ENCODE measurements around the gene CELF5.
A peak's percentile ranks its signal among the peaks of the same experiment; 100 is the strongest.
"Not testable (repeated sequence)": the region's sequence is repeated elsewhere in the genome, so short reads cannot be mapped to it uniquely, and the experiment has no call there.

The CELF5 gene

DNA sequence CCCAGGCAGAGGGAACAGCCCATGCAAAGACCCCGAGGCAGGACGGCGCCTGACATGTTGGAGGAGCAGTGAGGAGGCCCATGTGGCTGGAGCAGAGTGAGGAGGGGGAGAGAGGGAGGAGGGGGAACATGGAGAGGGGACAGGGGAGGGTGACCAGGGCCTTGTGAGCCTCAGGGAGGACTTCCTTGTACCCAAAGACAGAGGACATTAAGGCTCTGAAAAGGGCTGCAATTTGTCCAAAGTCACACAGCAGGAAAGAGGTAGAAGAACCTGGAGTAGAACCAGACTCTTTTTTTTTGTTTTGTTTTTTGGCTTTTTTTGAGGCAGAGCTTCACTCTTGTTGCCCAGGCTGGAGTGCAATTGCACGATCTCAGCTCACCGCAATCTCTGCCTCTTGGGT lies 67.2 kb downstream of the CELF5 start:
- DNase-seq (ENCODE audit: low read depth, low spot score), result no peak

DNA sequence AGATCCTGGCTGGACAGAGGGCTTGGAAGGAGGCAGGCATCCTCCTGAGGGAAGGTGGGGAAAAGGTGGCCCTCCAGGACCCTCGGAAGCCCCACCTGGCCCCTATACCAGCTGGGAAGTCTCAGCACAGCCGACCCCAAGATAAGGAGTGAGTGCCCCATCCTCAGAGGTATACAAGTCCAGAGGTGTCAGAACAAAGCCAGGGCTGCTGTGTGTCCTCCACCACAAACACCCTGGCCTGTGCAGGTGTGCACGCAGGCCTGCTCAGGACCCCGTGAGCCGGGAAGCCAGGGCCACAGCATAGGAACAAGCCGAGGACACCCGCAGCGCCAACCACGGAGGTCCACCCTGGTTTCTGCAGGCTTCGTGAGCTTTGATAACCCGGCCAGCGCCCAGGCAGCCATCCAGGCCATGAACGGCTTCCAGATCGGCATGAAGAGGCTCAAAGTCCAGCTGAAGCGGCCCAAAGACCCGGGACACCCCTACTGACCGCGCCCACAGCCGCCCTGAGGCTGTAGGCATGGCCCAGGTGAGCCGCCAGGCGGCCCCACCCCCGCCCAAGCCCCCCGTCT lies 68.6 kb downstream of the CELF5 start:
- DNase-seq (ENCODE audit: low read depth, low spot score), result no peak

DNA sequence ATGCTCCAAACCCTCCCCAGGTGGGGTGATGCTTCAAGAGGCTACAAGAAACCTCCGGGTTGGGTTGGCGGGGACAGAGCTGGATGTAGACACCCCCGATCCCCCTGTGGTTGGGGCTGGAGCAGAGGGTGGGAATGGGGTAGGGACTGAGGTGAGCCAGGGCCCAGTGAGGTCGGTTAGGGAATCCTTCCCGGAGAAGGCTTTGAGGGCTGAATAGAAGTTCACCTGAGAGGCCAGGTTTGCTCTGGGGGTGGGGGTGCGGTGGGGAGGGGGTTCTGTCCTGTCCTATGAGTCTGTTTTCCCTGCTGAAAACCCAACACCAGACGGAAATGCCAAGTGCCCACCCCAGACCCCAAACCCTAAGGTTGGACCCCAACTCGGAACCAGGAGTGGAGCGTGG lies 69.1 kb downstream of the CELF5 start:
- DNase-seq (ENCODE audit: low read depth, low spot score), result no peak

DNA sequence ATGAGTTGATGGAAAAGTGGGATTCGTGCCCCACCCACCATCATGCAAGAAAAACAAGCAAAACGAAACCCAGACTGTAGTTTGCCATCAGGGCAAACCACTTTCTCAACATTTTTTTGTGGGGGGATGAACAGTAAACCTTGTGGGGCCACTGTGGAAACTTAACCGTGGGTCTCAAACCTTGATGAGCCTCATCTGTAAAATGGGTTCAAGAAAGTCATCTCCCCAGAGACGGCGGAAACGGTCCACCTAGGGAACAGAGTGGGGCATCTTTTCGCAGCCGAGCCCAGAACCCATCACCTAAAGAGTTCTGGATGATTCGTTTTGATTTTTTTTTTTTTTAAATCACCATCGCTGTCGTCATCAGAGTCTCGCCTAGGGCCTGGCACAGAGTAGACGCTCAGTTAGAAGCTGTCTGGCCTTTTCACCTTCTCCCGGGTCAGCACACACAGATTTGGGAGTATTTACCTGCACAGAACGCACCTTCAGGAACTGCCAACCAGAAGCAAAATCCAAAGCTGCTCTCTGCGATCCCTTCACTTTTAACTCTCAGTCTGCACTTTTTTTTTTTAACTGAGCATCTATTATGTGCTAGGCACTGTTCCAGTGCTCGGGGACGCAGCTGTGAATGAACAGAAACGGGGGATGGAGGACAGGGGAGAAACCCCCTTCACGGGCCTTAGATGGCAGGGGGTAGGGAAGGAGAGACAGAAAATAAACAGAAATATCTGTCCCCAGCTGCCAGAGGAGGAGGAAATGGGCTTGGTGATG lies 69.8 kb downstream of the CELF5 start:
- no peak for DNase-seq (ENCODE audit: low read depth, low spot score)

DNA sequence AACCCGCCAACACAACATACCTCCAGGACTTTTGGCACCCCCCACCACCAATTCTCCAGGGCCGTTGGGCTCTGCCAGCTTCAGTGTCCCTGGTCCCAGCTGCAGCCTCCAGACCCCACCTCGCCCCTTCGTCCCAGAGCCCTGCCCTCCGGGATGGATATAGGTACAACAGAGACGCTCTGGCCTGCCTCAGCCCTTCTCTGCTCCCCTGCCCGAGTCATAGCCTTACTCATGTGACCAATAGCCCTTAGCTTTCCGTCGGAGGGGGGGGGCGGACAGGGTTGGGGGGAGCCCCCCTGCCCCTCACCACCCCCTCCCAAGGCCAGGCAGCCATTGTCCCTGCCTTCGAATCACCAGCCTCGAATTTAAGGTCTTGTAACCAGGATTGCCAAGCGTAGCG lies 71.1 kb downstream of the CELF5 start:
- DNase-seq (ENCODE audit: low read depth, low spot score), result no peak

DNA sequence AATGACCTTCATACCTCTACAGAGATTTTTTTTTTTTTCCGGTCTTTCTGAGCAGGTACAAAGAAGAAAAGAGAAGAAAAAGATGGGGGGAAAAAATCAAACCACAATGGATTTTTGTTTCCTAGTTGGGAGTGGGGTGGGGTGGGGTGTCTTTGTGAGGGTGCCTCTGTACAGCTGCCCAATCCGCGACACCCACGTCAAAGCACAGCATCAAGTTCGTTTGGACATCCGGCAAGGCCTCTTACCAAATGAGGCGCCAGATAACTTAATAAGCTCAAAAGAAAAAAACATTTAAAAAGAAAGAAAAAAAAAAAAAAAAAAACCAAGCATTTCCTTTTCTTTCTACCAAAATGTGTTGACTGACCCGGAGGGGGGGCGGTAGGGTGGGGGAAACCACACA lies 71.6 kb downstream of the CELF5 start:
- no peak for DNase-seq (ENCODE audit: low read depth, low spot score)

DNA sequence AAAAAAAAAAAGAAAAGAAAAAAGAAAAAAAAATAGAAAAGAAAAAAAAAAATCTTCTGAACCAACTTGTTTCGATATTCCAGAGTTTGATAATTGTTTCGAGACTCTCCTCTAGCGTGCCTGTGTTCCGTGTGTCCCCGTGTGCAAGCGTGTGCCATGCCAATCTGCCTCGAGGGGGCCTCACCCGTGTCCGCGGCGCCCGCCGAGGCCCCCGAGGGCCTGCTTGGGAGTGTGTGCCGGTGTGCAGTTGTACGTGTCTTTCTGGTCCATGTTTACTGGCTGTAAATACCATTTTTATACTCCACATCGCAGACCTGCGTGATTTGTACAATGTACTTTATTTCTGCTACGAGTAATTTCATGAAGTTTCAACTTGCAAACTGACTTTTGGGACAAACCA lies 72.0 kb downstream of the CELF5 start:
- no peak for DNase-seq (ENCODE audit: low read depth, low spot score)

DNA sequence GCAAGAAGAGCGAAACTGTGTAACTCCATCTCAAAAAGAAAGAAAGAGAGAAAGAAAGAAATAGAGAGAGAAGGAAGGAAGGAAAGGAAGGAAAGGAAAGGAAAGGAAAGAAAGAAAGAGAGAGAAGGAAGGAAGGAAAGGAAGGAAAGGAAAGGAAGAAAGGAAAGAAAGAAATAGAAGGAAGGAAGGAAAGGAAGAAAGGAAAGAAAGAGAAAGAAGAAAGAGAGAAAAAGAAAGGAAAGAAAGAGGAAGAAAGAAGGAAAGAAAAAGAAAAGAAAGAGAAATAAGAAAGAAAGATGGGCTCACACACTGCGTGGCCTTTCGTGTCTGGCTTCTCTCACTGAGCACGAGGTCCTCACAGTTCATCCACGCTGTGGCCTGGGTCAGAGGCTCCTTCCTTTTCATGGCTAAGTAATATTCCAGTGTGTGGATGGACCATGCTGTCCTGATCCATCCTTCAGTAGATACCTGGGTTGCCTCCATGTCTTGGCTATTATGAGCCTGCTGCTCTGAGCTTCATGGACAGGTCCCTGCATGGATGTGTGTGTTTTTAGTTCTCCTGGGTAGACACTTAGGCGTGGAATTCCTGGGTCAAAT lies 74.5 kb downstream of the CELF5 start:
- no peak for DNase-seq (ENCODE audit: low read depth, low spot score)

DNA sequence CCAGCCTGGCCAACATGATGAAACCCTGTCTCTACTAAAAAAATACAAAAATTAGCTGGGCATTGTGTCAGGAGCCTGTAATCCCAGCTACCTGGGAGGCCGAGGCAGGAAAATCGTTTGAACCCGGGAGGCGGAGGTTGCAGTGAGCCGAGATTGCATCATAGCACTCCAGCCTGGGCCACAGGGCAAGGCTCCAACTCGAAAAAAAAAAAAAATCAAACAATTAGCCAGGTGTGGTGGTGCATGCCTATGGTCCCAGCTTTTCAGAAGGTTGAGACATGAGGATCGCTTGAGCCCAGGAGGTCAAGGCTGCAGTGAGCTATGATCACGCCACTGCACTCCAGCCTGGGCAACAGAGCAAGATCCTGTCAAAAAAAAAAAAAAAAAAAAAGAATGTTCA lies 76.1 kb downstream of the CELF5 start:
- not testable (repeated sequence) for DNase-seq (ENCODE audit: low read depth, low spot score)

DNA sequence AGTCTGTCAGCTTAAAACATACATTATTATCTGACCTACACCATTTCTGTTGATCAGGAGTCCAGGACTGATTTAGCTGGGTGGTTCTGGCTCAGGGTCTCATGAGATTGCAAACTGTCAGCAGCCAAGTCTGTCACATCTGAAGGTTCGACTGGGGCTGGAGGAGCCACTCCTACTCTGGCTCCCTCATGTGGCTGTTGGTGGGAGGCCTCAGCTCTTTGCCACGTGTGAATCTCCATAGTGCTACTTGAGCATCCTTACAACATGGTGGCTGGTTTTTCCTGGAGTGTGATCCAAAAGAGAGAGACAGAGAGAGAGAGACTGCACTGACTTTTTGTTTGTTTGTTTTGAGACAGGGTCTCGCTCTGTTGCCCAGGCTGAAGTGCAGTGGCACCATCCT lies 78.3 kb downstream of the CELF5 start:
- no peak for DNase-seq (ENCODE audit: low read depth, low spot score)

DNA sequence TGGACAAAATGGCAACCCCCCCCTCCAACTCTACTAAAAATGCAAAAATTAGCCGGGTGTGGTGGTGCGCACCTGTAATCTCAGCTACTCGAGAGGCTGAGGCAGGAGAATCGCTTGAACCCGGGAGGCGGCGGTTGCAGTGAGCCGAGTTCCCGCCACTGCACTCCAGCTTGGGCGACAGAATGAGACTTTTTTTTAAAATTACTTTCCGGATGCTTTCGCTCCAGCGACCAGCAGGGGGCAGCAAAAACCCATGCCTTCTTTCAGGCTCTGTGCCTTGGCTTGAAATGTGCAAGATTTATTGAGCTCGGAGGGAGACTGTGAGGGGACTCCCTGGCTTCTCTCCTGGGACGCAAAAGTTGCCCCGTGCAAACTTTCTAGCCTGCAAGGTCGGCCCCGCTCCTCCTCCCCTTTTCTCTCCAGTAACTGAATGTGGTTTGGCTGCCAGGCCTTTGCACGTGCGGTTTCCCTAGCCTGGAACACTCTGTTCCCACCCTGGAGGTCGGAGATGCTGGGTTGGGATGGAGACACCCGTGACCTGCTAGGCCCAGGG lies 80.5 kb downstream of the CELF5 start:
- peak; percentile 52 for DNase-seq (ENCODE audit: low read depth, low spot score)

DNA sequence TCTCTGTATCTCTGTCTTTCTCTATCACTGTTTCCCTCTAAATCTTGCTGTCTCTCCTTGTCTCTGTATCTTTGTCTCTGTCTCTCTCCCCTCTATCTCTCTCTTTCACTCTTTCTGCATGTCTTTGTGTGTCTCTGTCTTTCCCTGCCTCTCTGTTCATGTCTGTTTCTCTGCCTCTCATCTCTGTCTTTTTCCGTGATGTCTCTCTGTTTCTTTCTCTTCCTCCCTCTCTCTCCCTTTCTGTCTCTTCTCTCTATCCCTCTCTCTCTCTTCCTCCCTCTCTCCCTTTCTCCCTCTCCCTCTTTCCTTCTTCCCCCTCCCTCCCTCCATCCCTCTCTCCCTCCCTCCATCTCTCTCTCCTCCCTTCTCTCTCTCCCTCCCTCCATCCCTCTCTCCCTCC lies 85.3 kb downstream of the CELF5 start:
- no peak for DNase-seq (ENCODE audit: low read depth, low spot score)

DNA sequence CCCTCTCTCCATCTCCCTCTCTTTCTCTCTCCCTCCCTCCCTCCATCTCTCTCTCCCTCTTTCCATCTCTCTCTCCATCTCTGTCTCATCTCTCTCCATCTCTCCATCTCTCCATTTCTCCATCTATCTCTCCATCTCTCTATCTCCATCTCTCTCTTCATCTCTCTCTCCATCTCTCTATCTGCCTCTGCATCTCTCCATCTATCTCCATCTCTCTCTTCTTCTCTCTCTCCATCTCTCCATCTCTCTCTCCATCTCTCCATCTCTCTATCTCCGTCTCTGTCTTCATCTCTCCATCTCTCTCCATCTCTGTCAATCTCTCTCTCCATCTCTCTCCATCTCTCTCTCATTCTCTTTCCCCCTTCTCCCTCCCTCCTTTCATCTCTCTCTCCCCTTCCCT lies 85.8 kb downstream of the CELF5 start:
- no peak for DNase-seq (ENCODE audit: low read depth, low spot score)

DNA sequence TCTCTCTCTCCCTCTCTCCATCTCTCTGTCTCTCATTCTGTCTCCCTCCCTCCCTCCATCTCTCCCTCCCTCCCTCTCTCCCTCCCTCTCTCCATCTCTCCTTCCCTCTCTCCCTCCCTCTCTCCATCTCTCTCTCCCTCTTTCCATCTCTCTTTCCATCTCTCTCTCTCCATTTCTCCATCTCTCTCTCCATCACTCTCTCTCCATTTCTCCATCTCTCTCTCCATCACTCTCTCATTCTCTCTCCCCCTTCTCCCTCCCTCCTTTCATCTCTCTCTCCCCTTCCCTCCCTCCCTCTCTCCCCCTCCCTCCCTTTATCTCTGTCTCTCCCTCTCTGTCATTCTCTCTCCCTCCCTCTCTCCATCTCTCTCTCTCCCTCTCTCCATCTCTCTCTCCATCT lies 86.2 kb downstream of the CELF5 start:
- no peak for DNase-seq (ENCODE audit: low read depth, low spot score)

DNA sequence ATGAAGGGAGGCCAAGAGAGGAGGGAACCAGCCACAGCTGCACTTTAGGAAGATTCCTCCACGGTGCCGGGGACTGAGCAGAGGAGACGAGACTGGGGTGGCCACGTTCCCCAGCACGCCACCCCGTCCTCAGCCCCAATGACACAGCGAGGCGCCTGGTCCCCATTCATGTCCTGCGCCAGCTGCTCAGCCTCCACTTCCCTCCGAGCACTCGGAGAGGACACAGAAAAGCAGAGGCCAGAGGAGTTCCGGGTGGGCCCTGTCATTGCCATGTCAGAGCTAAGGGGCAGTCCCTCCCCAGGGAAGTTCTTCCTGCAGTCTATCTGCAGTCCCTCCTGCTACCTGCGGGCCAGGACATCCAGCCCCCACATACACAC lies 88.7 kb downstream of the CELF5 start:
- DNase-seq (ENCODE audit: low read depth, low spot score), result no peak

DNA sequence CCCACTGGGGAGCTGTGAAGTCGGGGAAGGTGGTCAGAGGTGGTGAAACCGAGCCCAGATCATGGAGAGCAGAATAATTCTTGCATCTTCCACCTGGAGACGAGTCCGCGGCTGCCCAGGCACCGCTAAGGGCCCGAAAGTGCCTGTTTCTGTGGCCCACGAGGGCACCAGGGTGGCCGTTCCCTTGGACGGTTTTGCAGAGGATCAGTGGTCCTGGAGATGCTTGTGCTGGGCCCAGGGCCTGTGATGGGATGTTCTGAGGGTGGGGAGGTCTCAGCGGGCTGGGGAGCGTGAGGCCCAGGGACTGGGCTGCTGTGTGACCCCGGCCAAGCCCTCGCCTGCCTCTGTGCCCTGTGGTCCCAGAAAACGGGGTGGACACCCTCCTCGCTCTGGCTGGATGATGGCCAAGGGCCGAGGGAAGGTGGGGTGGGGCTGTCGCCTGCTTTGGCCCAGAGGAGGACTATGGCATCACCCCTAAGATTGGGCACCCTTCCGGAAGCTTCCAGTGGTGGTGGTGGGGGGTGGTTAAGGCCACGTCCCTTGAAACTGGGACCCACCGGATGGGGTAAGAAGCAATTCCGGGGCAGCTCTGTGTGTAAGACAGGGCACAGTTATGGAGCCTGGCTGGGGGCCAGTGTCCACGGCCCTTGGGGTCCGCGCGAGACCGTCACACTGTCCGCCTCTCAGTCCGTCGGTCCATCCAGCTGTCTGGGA lies 90.7 kb downstream of the CELF5 start:
- no peak for DNase-seq (ENCODE audit: low read depth, low spot score)

DNA sequence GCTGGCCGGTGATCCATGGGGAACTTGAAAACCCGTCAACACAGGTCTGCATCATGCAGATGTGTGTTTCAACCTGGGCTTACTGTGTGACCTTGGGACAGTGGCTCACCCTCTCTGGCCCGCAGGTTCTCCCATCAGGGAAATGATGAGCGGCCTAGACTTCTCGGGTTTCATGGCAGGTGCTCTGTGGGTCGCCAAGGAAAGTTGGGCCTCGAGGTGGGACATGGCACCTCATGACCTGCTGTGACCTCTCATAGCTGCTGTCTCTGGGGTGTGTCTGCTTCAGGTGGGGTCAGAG lies 91.2 kb downstream of the CELF5 start:
- no peak for DNase-seq (ENCODE audit: low read depth, low spot score)

DNA sequence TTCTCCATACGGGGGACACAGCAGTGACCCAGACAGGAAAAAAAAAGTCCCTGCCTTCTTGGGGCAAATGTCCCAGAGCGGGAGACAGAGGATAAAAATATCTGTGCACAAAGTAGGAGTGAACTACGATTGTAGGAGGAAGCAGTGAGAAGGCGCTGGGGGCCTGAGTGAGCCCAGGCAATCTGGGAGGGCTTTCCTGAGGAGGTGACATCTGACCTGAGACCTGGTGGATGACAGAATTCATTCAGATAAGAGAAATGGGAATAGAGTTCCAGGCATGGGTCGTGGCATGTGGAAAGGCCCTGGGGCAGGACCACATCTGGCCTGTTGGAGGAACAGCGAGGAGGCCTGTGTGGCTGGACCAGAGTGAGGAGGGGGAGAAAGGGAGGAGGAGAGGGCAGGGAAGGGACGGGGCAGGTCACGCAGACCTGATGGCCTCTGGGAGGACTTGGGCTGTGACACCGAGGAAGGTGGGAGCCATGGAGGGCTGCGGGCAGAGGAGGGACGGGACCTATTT lies 91.7 kb downstream of the CELF5 start:
- no peak for DNase-seq (ENCODE audit: low read depth, low spot score)

DNA sequence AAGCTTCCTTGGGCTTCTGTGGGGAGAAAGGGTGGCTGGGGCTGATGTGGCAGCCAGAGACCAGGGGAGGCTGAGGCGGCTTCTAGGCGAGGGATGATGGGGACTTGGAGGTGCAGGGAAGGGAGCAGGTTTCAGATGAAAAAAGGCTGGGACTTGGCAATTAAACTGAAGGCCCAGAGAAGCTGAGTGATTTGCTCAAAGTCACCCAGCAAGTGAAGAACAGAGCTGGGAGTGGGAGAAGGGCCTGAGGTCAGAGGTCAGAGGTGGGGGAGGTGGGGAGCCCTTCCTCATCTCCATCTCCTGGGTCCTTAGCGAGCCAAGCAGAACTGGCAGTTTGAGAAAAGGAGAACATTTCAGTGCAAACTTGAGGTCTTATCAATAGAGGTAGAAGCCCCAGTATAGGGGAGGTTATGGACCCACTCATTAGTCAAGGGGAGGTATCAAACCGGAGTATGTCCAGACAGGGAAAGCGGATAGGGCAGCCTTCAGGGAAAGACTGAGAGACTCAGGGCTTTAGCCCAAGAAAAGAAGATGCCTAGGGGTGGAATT lies 92.3 kb downstream of the CELF5 start:
- DNase-seq (ENCODE audit: low read depth, low spot score), result no peak

DNA sequence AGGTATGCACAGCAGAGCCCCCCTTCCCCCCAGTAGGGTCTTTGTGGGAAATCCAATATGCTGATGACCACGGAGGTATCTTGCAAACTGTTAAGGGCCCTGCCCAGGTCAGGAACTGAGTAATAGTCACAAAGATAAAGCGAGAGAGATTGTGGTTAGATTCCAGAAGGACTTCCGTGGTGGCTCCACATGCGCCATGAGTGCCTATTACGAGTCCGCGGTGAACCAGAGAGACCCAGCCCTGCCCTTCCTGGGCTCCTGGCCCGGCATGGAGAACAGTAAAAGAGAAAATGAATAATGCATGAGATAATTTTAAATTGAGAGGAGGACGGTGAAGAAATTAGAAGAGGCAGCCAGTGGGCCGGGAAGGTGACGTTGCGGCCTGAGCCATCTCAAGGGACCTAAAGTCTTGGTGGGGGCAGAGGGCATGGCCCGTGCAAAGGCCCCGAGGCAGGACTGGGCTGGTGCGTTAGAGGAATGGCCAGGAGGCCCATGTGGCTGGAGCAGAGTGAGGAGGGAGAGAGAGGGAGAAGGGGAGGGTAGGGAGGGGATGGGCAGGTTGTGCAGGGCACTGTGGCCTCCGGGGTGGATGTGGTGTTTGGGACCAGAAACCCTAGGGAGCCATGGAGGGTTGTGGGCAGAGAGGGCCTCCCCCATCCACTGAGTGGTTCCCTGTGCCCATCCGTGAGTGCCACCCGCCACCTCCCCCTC lies 95.3 kb downstream of the CELF5 start:
- DNase-seq (ENCODE audit: low read depth, low spot score), result no peak

DNA sequence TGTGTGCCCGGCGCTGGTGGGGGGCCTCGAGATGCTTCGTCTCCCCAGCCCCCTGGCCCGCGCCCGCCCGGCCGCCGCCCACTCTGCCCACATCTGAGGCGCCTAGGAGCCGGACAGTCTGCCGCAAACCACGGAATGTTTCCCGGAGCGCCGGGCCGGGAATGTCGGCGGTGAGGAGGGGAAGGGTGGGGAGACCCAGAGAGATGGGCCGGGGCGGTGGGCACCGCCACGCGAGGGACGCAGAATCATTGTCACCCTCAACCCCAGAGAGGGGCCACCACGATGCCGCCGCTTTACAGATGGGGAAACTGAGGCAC lies 95.9 kb downstream of the CELF5 start:
- DNase-seq (ENCODE audit: low read depth, low spot score), result no peak

DNA sequence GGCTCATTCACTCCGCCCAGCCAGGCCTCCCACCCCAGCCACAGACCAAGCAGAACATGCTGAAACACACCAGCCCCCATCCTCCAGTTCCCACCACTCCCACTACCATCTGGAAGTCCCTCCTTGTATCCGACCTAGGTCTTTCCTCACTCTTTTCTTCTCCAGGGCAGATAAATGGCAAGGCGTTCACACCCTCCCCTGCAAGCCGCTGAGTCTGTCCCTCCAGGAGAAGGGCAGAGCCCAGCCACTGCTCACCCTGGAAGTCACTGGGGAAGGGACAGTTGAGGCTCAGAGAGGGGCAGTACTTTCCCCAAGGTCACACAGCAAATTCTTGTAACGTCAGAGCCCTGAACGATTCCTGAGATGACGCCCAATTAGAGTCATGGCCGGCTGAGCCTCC lies 96.4 kb downstream of the CELF5 start:
- DNase-seq (ENCODE audit: low read depth, low spot score), result no peak
